Astrocyte (in vitro differentiated cells and primary cell): Measurements from ENCODE around the gene KIF26B.

ENCODE experiments used
- CTCF ChIP-seq: IDR thresholded peaks from 2 replicates; pipeline ENCODE4 v1.5.1; 2011; ENCODE audit warnings: low read depth, mild to moderate bottlenecking, inconsistent platforms, low read length, moderate library complexity; ENCODE audit not compliant: insufficient read depth
- EZH2 ChIP-seq: IDR thresholded peaks from 2 replicates; pipeline ENCODE4 v1.6.1; 2012; ENCODE audit warnings: mild to moderate bottlenecking, low read length, inconsistent platforms; ENCODE audit not compliant: insufficient read depth

- no peak for TF ChIP-seq CTCF
- no peak for TF ChIP-seq EZH2
Measured at GRCh38 chr1:245687636-245688535, 533.1 kb downstream of the KIF26B start.
